GM12892 (cell line): Measurements from ENCODE around the gene CDK1.

Experiments used
- POLR2A ChIP-seq: IDR thresholded peaks from 2 replicates; pipeline ENCODE4 v1.6.1; 2011; ENCODE audit warnings: low read depth, low read length, control low read depth
- POLR2AphosphoS5 ChIP-seq: IDR thresholded peaks from 2 replicates; pipeline ENCODE4 v1.6.1; 2011; ENCODE audit warnings: low read depth, low read length, control low read depth
- TAF1 ChIP-seq: IDR thresholded peaks from 2 replicates; pipeline ENCODE4 v1.6.1; 2011; ENCODE audit warnings: low read depth, mild to moderate bottlenecking, control low read depth, low read length, borderline replicate concordance

- TF ChIP-seq POLR2AphosphoS5 (no peak), POLR2A (no peak), TAF1 (no peak)
Measured at GRCh38 chr10:60798031-60798430, 19.8 kb downstream of the CDK1 start.
